Nephron progenitor cell (in vitro differentiated cells): ENCODE data around the gene CERS2.

ENCODE experiments used
- DNase-seq: peaks from one replicate; pipeline ENCODE4 v3.0.0; 2021
- H3K27ac Mint-ChIP-seq: 2 replicates; pipeline ENCODE4 v1.8.0; 2021; ENCODE audit warnings: mild to moderate bottlenecking, moderate library complexity, mixed read lengths
- H3K27me3 Mint-ChIP-seq: 2 replicates; pipeline ENCODE4 v1.8.0; 2021; ENCODE audit warnings: mild to moderate bottlenecking, low read depth, mixed read lengths; ENCODE audit not compliant: poor library complexity
- H3K36me3 Mint-ChIP-seq: 2 replicates; pipeline ENCODE4 v1.8.0; 2021; ENCODE audit warnings: low read depth, mixed read lengths
- H3K4me1 Mint-ChIP-seq: 2 replicates; pipeline ENCODE4 v1.8.0; 2021; ENCODE audit warnings: mixed read lengths
- H3K4me3 Mint-ChIP-seq: 2 replicates; pipeline ENCODE4 v1.8.0; 2021; ENCODE audit warnings: mild to moderate bottlenecking, moderate library complexity, mixed read lengths
- H3K9me3 Mint-ChIP-seq: 2 replicates; pipeline ENCODE4 v1.8.0; 2021; ENCODE audit warnings: mild to moderate bottlenecking, moderate library complexity, mixed read lengths
- TF ChIP-seq, protein P1 (sequence below): fragments of 200-600 bp; sonication (generic); IDR thresholded peaks from 2 replicates; pipeline ENCODE4 v1.5.0; 2021; ENCODE audit warnings: antibody characterized with exemption

The CERS2 gene

DNA sequence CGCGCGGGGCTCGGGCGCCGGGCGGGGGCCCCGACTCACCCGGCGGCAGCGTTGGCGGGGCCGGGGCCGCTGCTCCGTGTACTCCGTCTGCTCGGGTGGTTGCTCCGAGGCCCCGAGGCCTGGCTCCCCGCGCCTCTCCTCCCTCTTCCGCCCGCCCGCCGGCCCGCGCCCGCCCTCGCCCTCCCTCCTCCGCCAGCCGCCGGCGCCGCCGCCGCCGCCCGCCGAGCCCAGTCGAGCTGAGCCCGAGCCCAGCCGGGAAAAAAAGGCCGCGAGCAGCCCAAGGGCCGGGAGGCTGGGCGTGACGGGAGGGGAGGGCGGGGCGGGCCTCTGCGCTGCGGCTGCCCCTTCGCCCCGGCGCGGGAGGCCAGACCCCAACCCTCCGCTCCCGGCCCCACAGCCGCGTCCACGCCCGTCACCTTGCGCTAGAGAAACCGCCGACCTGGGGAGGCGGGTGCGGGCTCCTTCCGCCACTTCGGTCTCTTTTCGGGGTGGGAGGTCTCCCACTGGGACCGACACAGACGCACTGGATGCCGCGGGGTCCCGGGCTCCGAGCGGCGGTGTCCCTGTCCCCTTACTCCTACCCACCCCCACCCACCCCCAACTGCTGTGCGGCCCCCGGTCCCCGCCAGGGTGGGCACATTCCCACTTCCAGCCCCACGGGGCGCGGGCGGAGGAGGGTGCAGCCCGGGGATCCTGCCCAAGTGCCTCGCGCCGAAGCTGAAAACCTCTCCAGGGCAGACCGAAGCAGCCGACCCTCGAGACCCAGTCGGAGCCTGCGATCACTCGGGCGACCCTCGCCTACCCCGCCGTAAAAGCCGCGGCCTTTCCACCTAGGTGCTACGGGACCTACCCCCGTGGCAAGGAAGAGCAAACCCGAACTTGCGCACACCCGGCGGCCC lies at the start of gene CERS2:
Gene CERS2, minus strand, starts transcription at position 256 of the 899 bp plus-strand sequence. CDS start 5,745 bp downstream, outside the sequence.
- Mint-ChIP-seq H3K27ac (peak within 1 kb of the TSS; percentile 93), H3K36me3 (no peaks in the 10 kb centered on the region), H3K4me1 (peaks cover 64% of the 10 kb centered on the region), H3K9me3 (no peaks in the 10 kb centered on the region), H3K27me3 (peaks cover 3% of the 10 kb centered on the region), H3K4me3 (peak within 1 kb of the TSS; percentile 84)
- peak; percentile 88 for DNase-seq
- TF ChIP-seq, protein P1, sequence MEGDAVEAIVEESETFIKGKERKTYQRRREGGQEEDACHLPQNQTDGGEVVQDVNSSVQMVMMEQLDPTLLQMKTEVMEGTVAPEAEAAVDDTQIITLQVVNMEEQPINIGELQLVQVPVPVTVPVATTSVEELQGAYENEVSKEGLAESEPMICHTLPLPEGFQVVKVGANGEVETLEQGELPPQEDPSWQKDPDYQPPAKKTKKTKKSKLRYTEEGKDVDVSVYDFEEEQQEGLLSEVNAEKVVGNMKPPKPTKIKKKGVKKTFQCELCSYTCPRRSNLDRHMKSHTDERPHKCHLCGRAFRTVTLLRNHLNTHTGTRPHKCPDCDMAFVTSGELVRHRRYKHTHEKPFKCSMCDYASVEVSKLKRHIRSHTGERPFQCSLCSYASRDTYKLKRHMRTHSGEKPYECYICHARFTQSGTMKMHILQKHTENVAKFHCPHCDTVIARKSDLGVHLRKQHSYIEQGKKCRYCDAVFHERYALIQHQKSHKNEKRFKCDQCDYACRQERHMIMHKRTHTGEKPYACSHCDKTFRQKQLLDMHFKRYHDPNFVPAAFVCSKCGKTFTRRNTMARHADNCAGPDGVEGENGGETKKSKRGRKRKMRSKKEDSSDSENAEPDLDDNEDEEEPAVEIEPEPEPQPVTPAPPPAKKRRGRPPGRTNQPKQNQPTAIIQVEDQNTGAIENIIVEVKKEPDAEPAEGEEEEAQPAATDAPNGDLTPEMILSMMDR = no peak

GRCh38 chr1:151013518-151013917 lies 38.9 kb upstream of the CERS2 start:
- Mint-ChIP-seq H3K27ac (peak overlapping the region; percentile 91), H3K4me3 (no peak overlapping the region), H3K4me1 (peaks cover 42% of the 10 kb centered on the region), H3K27me3 (peaks cover 6% of the 10 kb centered on the region), H3K9me3 (no peaks in the 10 kb centered on the region), H3K36me3 (peaks cover 8% of the 10 kb centered on the region)
- DNase-seq = no peak
- TF ChIP-seq, protein P1 = no peak

DNA sequence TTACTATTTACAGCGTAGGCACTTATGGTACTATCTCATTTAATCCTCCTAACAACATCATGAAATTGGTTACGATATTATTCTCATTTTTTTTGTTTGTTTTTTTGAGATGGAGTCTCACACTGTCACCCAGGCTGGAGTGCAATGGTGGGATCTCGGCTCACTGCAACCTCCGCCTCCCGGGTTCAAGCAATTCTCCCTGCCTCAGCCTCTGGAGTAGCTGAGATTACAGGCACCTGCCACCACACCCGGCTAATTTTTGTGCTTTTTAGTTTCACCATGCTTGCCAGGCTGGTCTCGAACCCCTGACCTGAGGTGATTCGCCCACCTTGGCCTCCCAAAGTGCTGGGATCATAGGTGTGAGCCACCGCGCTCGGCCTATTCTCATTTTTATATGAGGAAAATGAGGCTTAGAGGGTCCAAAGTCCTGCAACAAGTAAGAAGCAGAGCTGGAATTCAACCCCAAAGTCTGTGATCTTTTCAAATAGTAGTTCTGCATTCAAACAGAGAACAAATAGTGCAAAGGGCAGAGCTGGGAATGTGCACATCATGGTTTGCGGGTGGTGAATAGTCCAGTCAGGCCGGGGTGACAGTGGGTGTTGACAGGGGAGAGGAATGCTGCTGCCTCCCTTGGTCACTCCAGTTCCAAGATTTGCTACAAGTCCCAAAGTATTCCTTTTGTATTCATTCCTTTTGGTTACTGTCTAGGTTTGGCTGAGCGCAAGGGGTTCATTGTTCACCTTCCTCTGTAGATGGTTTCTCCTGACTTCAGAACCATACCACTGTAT lies 38.2 kb upstream of the CERS2 start:
- Mint-ChIP-seq H3K27me3 (peaks cover 6% of the 10 kb centered on the region), H3K4me3 (no peak overlapping the region), H3K36me3 (peaks cover 2% of the 10 kb centered on the region), H3K9me3 (no peaks in the 10 kb centered on the region), H3K4me1 (peaks cover 48% of the 10 kb centered on the region), H3K27ac (peak overlapping the region; percentile 91)
- TF ChIP-seq, protein P1 = no peak
- no peak for DNase-seq

GRCh38 chr1:151011154-151011850 lies 36.7 kb upstream of the CERS2 start:
- DNase-seq = no peak
- TF ChIP-seq, protein P1 = no peak
- H3K9me3 Mint-ChIP-seq = no peaks in the 10 kb centered on the region
- peaks cover 64% of the 10 kb centered on the region for H3K4me1 Mint-ChIP-seq
- no peak overlapping the region for H3K27ac Mint-ChIP-seq
- peaks cover 6% of the 10 kb centered on the region for H3K27me3 Mint-ChIP-seq
- no peak overlapping the region for H3K4me3 Mint-ChIP-seq
- H3K36me3 Mint-ChIP-seq = no peaks in the 10 kb centered on the region

DNA sequence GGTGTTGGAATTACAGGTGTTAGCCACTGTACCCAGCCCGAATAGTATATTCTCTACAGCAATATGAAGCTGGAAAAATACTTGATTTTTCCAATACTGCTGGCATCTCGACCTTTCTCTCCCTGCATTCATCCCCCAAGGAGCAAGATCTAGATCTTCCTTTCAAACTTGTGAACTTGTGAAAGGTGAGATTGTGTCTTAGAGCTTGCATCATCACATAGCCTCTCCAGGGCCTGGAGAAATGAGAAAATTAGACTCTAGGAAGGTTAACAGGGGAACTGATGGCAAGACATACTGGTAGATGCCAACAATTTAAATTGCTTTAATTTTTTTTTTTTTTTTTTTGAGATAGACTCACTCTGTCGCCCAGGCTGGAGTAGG lies 35.7 kb upstream of the CERS2 start:
- H3K4me3 Mint-ChIP-seq = peak overlapping the region; percentile 98
- TF ChIP-seq, protein P1 = no peak
- peaks cover 73% of the 10 kb centered on the region for H3K4me1 Mint-ChIP-seq
- no peaks in the 10 kb centered on the region for H3K36me3 Mint-ChIP-seq
- no peak overlapping the region for H3K27ac Mint-ChIP-seq
- no peaks in the 10 kb centered on the region for H3K9me3 Mint-ChIP-seq
- peaks cover 6% of the 10 kb centered on the region for H3K27me3 Mint-ChIP-seq
- DNase-seq = no peak
